PFSK-1 (cell line): ENCODE data around the gene VPS9D1.

ENCODE experiments used
- POLR2AphosphoS5 ChIP-seq: IDR thresholded peaks from 2 replicates; pipeline ENCODE4 v1.6.1; 2012; ENCODE audit warnings: low read depth, mild to moderate bottlenecking, control low read depth, low read length, moderate library complexity
- REST ChIP-seq, 2 experiments: IDR thresholded peaks; 2 replicates each; pipeline versions ENCODE4 v1.6.1 to v1.8.0; 2011 to 2012; ENCODE audit warnings: low read depth in 2 of 2, low read length in 2 of 2, control low read depth in 1 of 2, inconsistent platforms in 1 of 2, mild to moderate bottlenecking in 1 of 2, moderate library complexity in 1 of 2; ENCODE audit not compliant: insufficient read depth in 1 of 2
- TAF1 ChIP-seq: IDR thresholded peaks from 2 replicates; pipeline ENCODE4 v1.6.1; 2012; ENCODE audit warnings: low read length, control low read depth, borderline replicate concordance; ENCODE audit not compliant: insufficient read depth

GRCh38 chr16:89707695-89708094 is 13.0 kb downstream of the VPS9D1 start:
- no peak for TF ChIP-seq TAF1
- no peak for TF ChIP-seq POLR2AphosphoS5
- no peak for TF ChIP-seq REST (IDR thresholded peaks at IDR 0.05; ENCODE audit: insufficient read depth in 1 of 2, low read depth in 2 of 2, low read length in 2 of 2)
